ENCODE results near the gene VMAC.

Gene VMAC

GRCh38 chr19:5900976-5901375, 3.7 kb upstream of the VMAC start:
- H3K27me3 ChIP-seq (ENCODE audit: insufficient read depth, low read length, poor library complexity) = no peaks in the 10 kb centered on the region
- H4K20me1 ChIP-seq (ENCODE audit: insufficient read depth, low read length) = peaks cover 50% of the 10 kb centered on the region
- no peak overlapping the region for H3K9ac ChIP-seq (ENCODE audit: low read depth, low read length)
- no peak overlapping the region for H2AFZ ChIP-seq (ENCODE audit: low read depth, low read length)
- H3K79me2 ChIP-seq (ENCODE audit: insufficient read depth, low read length) = peaks cover 62% of the 10 kb centered on the region
- H3K9me3 ChIP-seq (ENCODE audit: insufficient read depth, low read length, severe bottlenecking) = no peaks in the 10 kb centered on the region
- no peak for ATAC-seq (ENCODE audit: insufficient read depth, low read depth)
- H3K36me3 ChIP-seq (ENCODE audit: insufficient read depth, low read length) = peaks cover 29% of the 10 kb centered on the region
- no peak overlapping the region for H3K4me3 ChIP-seq (ENCODE audit: low read depth in 1 of 2, low read length in 2 of 2)
- TF ChIP-seq CTCF (IDR thresholded peaks at IDR 0.05; ENCODE audit: borderline replicate concordance, extremely low read depth, low read length, poor library complexity, severe bottlenecking) (no peak), EZH2 (IDR thresholded peaks at IDR 0.05; ENCODE audit: borderline replicate concordance, low read depth, low read length, severe bottlenecking) (no peak)
- DNase-seq = no peak
- no peak overlapping the region for H3K27ac ChIP-seq (ENCODE audit: low read length)
- H3K4me1 ChIP-seq (ENCODE audit: insufficient read depth, low read length) = peaks cover 33% of the 10 kb centered on the region
- H3K4me2 ChIP-seq (ENCODE audit: insufficient read depth, low read length) = peak overlapping the region; percentile 19; the same call in 1 of the 2 replicates

- H3K9ac ChIP-seq (ENCODE audit: low read depth, low read length) = peak overlapping the region; percentile 89
- no peak for TF ChIP-seq EZH2 (IDR thresholded peaks at IDR 0.05; ENCODE audit: borderline replicate concordance, low read depth, low read length, severe bottlenecking)
- TF ChIP-seq CTCF (IDR thresholded peaks at IDR 0.05; ENCODE audit: borderline replicate concordance, extremely low read depth, low read length, poor library complexity, severe bottlenecking) = no peak
- H3K27me3 ChIP-seq (ENCODE audit: insufficient read depth, low read length, poor library complexity) = no peaks in the 10 kb centered on the region
- H3K4me1 ChIP-seq (ENCODE audit: insufficient read depth, low read length) = peaks cover 38% of the 10 kb centered on the region
- peaks cover 56% of the 10 kb centered on the region for H3K79me2 ChIP-seq (ENCODE audit: insufficient read depth, low read length)
- no peak for ATAC-seq (ENCODE audit: insufficient read depth, low read depth)
- DNase-seq = no peak
- peaks cover 31% of the 10 kb centered on the region for H4K20me1 ChIP-seq (ENCODE audit: insufficient read depth, low read length)
- H3K9me3 ChIP-seq (ENCODE audit: insufficient read depth, low read length, severe bottlenecking) = no peaks in the 10 kb centered on the region
- H3K36me3 ChIP-seq (ENCODE audit: insufficient read depth, low read length) = peaks cover 12% of the 10 kb centered on the region
- H3K4me2 ChIP-seq (ENCODE audit: insufficient read depth, low read length) = peak overlapping the region; percentile 76
- peak overlapping the region; percentile 80 for H2AFZ ChIP-seq (ENCODE audit: low read depth, low read length)
- peak overlapping the region; percentile 65 to 84 for H3K4me3 ChIP-seq (ENCODE audit: low read depth in 1 of 2, low read length in 2 of 2)
- peak overlapping the region; percentile 82 for H3K27ac ChIP-seq (ENCODE audit: low read length)
These were observed 1.5 kb upstream of the VMAC start for GRCh38 chr19:5903056-5903623.

GRCh38 chr19:5903624-5904351, 884 bp upstream of the VMAC start, which contains the start of gene NDUFA11:
Gene NDUFA11 (minus strand): TSS chr19:5903790. CDS start chr19:5903708, 82 bp downstream.
- Histone ChIP-seq H3K9me3 (ENCODE audit: insufficient read depth, low read length, severe bottlenecking) (no peaks in the 10 kb centered on the region), H3K36me3 (ENCODE audit: insufficient read depth, low read length) (peaks cover 13% of the 10 kb centered on the region), H4K20me1 (ENCODE audit: insufficient read depth, low read length) (peaks cover 28% of the 10 kb centered on the region), H3K4me3 (ENCODE audit: low read depth in 1 of 2, low read length in 2 of 2) (peak within 1 kb of the TSS; percentile 65 to 84), H3K4me2 (ENCODE audit: insufficient read depth, low read length) (peak within 1 kb of the TSS; percentile 76), H3K79me2 (ENCODE audit: insufficient read depth, low read length) (peaks cover 51% of the 10 kb centered on the region), H3K27me3 (ENCODE audit: insufficient read depth, low read length, poor library complexity) (no peaks in the 10 kb centered on the region), H3K9ac (ENCODE audit: low read depth, low read length) (peak within 1 kb of the TSS; percentile 89), H3K27ac (ENCODE audit: low read length) (peak within 1 kb of the TSS; percentile 82), H3K4me1 (ENCODE audit: insufficient read depth, low read length) (peaks cover 38% of the 10 kb centered on the region), H2AFZ (ENCODE audit: low read depth, low read length) (peak within 1 kb of the TSS; percentile 80)
- peak; percentile 96 for DNase-seq
- peak; percentile 49 for ATAC-seq (ENCODE audit: insufficient read depth, low read depth)
- TF ChIP-seq EZH2 (IDR thresholded peaks at IDR 0.05; ENCODE audit: borderline replicate concordance, low read depth, low read length, severe bottlenecking) (no peak), CTCF (IDR thresholded peaks at IDR 0.05; ENCODE audit: borderline replicate concordance, extremely low read depth, low read length, poor library complexity, severe bottlenecking) (no peak)
